Brain microvascular endothelial cell (primary cell): ENCODE results near the gene PRDM7.
A peak's percentile ranks its signal among the peaks of the same experiment; 100 is the strongest.

Experiments
- DNase-seq: peaks from one replicate; pipeline ENCODE4 v3.0.0-alpha.2; 2020
- H3K27ac ChIP-seq: fragments of 250-450 bp; sonication (Bioruptor Pico); 2 replicates; pipeline ENCODE4 v1.5.1; 2020; ENCODE audit warnings: mild to moderate bottlenecking, moderate library complexity
- H3K27me3 ChIP-seq: fragments of 250-450 bp; sonication (Bioruptor Pico); replicated peaks from 2 replicates; pipeline ENCODE4 v1.5.1; 2020; ENCODE audit warnings: mild to moderate bottlenecking
- H3K36me3 ChIP-seq: fragments of 250-450 bp; sonication (Bioruptor Pico); replicated peaks from 2 replicates; pipeline ENCODE4 v1.5.1; 2020; ENCODE audit warnings: mild to moderate bottlenecking
- H3K4me3 ChIP-seq: 2 replicates; pipeline ENCODE4 v1.5.1; 2011; ENCODE audit warnings: low read depth, mild to moderate bottlenecking, control low read depth, low read length, moderate library complexity
- in situ Hi-C: cut with HindIII; loops from 2 replicates; pipeline ENCODE4 v1.10.0; 2017; ENCODE audit warnings: low sequenced_read_pairs, low pct_ligation_motif_present
- TF ChIP-seq, protein P1 (sequence below): IDR thresholded peaks from 2 replicates; pipeline ENCODE4 v1.5.1; 2011; ENCODE audit warnings: low read depth, mild to moderate bottlenecking, moderate library complexity, low read length, control low read depth, inconsistent platforms; ENCODE audit errors: missing control alignments

PRDM7 gene

DNA sequence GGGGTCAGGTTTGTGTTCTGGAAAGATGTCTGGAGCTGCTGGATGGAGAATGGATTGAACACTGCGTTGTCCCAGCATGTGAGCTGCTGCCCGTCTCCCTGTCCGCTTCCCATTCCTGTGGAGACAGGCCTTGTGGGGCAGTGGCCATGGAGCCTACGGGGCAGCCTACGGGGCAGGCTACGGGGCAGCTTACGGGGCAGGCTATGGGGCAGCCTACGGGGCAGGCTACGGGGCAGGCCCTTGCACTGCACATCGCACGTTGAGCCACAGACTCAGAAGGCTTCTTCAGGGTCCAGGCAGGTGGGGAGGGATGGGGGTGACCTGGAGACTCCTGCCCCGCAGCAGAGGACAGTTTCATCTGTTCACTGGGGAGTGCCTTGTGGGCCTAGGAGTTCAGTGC, 48.1 kb downstream of the PRDM7 start:
- TF ChIP-seq, protein P1, sequence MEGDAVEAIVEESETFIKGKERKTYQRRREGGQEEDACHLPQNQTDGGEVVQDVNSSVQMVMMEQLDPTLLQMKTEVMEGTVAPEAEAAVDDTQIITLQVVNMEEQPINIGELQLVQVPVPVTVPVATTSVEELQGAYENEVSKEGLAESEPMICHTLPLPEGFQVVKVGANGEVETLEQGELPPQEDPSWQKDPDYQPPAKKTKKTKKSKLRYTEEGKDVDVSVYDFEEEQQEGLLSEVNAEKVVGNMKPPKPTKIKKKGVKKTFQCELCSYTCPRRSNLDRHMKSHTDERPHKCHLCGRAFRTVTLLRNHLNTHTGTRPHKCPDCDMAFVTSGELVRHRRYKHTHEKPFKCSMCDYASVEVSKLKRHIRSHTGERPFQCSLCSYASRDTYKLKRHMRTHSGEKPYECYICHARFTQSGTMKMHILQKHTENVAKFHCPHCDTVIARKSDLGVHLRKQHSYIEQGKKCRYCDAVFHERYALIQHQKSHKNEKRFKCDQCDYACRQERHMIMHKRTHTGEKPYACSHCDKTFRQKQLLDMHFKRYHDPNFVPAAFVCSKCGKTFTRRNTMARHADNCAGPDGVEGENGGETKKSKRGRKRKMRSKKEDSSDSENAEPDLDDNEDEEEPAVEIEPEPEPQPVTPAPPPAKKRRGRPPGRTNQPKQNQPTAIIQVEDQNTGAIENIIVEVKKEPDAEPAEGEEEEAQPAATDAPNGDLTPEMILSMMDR, result no peak
- H3K4me3 ChIP-seq, result no peak overlapping the region
- H3K36me3 ChIP-seq, result peaks cover 16% of the 10 kb centered on the region

DNA sequence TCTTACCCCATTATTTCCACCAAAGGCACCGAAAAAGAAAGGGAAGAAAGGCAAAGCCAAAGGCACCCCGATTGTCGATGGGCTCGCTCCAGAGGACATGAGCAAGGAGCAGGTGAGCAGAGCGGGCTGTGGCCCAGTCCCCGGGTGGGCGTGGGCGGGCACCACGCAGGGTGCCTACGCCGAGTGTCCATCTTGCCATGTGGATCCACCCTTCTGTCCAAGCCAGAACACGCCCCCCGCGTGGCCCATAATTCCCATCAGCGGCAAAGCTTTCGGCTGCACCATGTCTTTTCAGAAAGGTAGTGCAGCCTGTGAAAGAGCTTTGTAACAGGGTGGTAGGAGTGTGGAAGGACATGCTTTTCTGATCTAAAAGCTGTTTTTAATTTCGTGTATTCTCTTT, 49.5 kb downstream of the PRDM7 start:
- TF ChIP-seq, protein P1, result no peak
- in situ Hi-C loops, result no loop called here
- H3K27me3 ChIP-seq, result no peaks in the 10 kb centered on the region
- peaks cover 9% of the 10 kb centered on the region for H3K36me3 ChIP-seq
- no peak for DNase-seq
- no peak overlapping the region for H3K27ac ChIP-seq
- no peak overlapping the region for H3K4me3 ChIP-seq

More for the DNA sequence above, 48.1 kb downstream of the PRDM7 start:
- in situ Hi-C loops, result no loop called here
- no peak for DNase-seq
- H3K27ac ChIP-seq, result no peak overlapping the region
- no peaks in the 10 kb centered on the region for H3K27me3 ChIP-seq

DNA sequence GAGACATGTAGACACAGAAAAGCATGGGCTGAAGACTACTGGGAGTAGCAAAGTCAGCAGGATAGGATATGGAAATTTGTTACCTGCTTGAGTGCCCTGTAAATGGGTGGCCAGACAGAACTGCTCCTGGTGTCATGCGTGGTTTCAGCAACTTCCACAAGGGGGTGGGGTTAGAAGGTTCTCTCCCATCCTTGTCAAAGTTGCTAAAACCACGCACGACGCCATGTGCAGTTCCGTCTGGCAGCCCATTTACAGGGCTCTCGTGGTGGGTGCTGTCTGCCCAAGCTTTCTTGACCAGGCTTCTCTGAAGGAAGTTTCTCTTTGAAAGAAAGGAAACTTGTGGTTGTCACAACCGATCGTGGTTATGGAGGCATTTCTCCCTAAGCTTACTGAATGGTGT, 51.0 kb downstream of the PRDM7 start:
- in situ Hi-C loops, result no loop called here
- Histone ChIP-seq H3K36me3 (no peaks in the 10 kb centered on the region), H3K27me3 (no peaks in the 10 kb centered on the region), H3K4me3 (no peak overlapping the region), H3K27ac (no peak overlapping the region)
- TF ChIP-seq, protein P1, result peak; percentile 11
- DNase-seq, result no peak

DNA sequence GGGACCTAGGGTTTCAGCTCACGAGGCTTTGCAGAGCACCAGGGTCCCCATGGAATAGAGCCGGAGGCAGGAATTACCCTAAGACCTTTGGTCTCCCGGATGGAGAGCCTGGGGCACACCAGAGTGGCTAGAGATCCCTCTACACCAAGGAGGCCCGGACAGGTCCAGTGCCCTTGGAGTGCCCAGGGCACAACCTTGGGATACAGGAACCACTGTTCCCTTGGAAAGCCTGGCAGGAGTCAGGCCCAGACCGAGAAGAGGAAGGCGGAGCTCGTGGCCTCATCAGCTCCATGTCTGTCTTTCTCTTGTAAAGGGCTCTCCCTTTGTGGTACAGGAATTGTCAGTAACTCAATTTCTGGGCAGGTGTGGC, 54.1 kb downstream of the PRDM7 start:
- no peaks in the 10 kb centered on the region for H3K27me3 ChIP-seq
- TF ChIP-seq, protein P1, result no peak
- no peak overlapping the region for H3K27ac ChIP-seq
- in situ Hi-C loops, result no loop called here
- no peak for DNase-seq
- no peaks in the 10 kb centered on the region for H3K36me3 ChIP-seq
- peak overlapping the region; percentile 76 for H3K4me3 ChIP-seq

DNA sequence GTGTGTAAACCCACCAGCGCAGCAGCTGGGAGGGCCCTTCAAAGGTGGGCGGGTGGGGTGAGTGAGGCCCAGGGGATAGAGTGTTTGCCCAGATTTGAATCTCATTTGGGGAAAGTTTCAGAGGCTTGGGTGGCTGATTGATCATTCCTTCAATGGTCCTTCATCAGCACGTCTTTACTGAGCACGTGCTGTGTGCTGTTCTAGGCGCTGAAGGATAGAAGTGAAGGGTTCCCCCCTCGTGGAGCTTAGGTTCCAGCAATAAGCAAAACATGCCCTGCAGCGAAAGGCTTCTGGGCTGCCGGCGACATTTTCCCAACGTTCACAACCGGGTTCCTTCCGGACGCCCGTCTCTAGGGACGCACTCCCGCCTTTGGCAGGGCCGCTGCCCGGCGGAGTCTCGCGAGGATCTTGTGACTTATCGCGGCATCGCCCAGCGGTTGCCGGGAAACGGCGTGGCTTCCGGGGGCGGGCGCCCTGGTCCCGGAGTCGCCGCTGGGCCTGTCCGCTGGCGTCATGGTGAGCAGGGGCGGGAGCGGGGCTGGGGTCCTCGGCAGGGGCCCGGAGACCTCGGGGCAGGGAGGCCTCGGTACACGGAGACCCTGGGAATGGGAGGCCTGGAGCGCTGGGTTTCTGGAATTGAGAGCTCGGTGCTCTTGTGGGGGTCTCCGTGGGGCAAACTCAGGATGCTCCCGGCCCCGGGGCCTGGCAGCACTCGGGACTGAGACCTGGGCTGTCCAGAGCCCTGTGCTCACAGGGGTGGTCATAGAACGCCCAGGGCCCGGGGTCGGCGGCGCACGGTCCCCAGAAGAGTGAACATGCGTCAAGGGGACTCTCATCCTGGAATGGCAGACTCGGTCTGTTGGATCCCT, 54.7 kb downstream of the PRDM7 start:
- in situ Hi-C loops, result no loop called here
- DNase-seq, result peak; percentile 82
- H3K4me3 ChIP-seq, result peak overlapping the region; percentile 76
- H3K27me3 ChIP-seq, result no peaks in the 10 kb centered on the region
- H3K36me3 ChIP-seq, result no peaks in the 10 kb centered on the region
- peak overlapping the region; percentile 10 for H3K27ac ChIP-seq
- TF ChIP-seq, protein P1, result peak; percentile 7
